Stimulated activated CD8-positive, alpha-beta memory T cell treated with anti-CD3 and anti-CD28 coated beads, Interleukin-4, amount 100 ng/mL, for 24 hours (primary cell): Measurements from ENCODE around the gene HLX.

Experiments
- DNase-seq: peaks from one replicate; pipeline ENCODE4 v3.0.0-alpha.2; 2020; ENCODE audit warnings: low read depth

HLX gene

DNA sequence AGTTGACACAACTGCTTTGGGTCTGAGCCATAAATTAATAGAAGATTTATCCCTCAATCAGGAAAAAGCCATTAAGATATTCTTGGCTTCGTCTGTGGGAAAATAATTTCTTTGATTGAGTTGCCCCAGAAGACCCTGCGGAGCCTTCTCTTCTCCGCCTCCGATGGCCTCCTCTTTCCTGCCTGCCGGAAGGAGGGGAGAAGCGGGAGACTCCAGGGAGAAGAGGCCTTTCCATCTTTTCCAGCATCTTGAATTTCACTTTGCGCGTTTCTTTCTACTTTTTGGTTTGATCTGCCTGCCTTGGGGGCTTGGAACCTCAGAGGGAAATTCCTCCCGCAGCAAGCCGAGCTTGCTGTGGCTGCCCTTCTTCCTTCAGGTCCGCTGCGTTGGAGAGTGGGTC is 16.8 kb downstream of the HLX start:
- no peak for DNase-seq

DNA sequence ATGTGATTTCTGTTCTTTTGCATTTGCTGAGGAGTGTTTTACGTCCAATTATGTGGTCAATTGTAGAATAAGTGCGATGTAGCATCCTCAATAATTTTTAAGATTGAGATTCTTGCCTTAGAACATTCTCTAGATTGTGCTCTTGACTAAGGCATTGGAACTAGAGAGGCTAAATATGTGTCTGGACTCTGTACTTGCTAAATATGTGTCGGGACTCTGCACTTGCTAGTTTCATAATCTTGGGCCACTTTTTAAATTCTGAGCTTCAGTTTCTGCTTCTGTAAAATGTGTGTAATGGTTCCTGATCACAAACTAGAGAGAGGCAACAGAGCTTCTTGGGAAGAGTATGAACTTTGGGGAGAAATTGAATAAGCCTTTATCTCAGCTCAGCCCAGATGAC is 21.6 kb downstream of the HLX start:
- DNase-seq = no peak

DNA sequence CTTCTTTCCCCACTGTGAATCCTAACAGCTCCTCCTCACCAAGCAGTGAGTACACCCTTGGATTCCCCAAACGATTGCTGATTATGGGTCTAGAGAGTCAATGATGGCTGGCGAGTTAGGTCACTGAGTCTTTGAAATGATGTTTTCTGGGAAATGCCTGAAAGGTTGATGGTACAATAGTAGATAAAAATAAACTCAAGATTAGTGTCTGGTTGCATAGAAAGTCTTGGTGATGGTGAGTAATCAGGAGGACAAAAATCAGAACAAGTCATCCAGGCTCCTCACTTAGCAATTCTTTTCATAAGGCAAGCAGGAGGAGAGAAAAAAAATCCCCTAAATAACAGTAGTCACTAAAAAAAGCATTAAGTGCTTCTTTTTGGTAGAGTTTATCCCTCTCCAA is 22.6 kb downstream of the HLX start:
- DNase-seq = no peak

DNA sequence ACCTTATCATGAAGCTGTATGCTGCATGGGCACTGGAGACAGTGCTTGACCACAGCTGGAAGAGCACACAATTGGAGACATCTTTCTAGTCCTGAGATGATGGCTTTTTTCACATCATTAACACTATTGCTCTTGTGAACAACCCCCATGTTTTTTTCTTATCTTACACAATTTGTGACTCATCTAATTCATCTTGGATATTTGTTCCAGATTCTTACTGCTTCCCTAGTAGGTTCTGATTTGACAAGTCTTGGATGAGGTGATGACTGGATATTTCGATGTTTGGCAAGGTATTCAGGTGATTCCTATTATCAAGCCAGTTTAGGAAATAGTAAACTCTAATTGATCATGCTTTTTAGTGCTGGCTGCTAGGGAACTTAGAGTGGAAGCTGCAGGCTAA is 23.7 kb downstream of the HLX start:
- no peak for DNase-seq

DNA sequence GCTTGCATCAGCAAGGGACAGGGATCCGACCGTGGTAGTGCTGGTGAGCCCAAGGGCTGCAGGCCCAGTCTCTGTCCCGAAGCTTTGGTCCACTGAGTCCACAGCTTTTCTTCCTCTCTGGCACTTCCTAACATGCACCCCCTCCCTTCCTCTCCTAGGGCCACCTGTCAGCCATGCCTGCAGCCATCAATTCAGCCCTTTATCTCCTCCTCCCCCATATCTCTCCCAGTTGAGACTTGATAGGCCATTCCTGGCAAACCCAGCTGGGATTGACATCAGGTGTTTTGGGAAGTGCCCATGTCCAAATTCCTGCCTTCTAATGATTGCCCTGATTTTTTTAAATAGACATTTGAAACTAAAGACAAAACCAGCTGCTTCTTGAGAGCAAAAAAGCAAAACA is 25.6 kb downstream of the HLX start:
- no peak for DNase-seq

DNA sequence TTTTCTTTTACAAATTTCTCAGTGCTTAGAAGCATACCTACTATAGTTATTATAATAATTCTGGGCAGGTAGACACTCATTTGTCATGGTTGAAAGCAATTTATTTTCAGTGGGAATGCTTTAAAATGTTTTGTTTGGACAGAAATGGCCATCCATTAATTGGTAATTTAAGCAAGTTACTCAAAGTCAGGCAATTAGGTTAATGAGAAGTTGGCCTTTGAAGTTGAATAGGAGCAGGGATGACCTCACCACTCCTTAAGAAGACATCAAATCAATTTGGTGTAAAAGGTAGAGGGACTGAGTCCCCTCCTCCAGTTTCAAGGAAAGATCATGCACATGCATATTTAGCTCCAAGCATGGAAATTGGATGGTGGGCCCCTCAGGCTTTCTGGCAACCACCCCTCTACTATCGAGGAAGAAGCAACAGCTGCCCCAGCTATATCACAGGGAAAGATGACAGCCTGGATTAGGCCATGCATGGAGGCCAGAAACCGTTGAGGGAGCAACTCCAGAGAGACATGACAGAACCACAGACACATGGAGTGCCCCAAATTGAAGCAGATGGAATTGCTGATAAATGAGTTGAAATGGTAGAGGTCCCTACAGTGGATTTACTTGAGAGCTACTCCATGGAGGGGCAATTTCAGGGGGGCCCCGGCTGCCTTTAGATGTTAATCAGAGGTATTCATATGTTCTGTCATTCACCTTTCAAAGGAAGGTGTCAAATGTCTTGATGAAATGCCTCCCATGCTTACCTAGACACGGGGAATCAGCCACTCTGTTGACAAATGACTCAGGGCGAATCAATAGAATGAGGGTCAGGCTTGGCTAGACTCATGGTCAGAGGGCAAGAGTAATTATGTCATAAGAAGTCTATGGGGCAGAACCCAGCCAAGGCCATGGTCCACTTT is 26.7 kb downstream of the HLX start:
- DNase-seq = no peak

DNA sequence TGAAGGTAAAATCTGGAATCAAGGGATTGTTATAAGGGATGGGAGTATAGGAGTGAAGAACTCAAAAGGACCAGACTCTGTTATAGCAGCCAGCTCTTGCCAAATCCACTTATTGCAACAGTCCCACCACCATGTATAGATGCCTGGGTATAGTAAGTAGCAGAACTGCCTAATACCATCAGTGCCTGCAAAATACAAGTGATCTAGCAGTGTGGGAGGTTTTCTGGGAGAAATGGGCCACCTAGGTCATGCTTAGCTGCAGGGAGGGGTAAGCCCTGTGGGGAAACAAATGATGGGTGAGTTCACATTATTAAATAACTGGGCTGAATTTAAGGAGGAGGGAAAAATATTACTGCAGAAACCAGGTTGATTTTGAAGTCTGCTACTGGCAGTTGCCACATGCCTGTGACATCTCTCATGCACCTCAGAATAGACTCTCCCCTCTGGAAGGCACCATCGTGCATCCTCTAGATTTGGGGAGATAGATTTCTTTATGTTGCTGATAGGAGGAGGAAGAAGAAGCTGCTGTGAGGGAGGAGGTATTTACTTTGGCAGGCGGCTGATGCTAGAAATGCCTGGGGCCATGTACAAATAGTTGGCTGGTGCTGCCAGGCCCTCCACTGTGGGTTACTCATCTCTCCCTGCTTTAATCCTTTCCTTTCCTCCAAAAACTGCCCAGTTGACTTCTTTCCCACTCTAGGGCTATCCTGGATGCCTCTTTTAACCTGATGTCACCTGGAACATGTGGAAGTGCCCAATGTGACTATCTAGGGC is 27.5 kb downstream of the HLX start:
- no peak for DNase-seq

DNA sequence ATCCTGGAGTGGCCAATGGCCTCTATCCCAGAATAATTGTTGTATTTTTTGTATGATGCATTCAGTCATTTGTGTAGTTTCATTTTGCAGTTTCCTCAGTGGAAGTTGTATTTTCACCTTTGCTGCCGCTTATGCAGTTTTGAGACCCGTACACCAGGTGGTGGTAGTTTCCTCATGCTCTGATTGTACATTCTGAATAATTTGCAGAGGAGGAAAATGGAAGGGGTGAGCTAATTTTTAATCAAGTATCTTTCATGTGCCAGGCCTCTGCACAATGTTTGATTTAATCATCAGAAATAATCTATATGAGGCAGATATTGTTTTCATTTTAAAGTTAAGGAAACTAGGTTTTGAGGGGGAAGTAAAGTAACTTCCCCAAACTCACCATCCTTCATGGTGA is 29.5 kb downstream of the HLX start:
- no peak for DNase-seq

DNA sequence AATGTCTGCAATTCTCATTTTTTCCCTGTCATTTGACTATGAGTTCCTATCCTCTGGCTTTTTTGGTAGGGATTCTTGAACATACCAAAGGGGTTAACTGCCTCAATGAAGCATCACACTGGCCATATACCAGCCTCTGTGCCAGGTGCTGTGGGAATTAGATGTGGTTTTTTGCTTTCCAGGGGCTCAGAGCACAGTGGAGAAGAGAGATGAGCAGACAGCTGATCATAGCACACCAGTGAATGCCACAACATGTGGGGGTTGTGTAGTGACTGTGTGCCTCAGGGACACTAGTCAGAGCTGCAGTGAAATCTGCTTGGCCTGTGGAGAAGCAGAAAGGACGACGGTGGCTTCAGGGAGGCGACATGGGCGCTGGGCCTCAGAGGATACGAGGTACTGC is 30.8 kb downstream of the HLX start:
- no peak for DNase-seq

DNA sequence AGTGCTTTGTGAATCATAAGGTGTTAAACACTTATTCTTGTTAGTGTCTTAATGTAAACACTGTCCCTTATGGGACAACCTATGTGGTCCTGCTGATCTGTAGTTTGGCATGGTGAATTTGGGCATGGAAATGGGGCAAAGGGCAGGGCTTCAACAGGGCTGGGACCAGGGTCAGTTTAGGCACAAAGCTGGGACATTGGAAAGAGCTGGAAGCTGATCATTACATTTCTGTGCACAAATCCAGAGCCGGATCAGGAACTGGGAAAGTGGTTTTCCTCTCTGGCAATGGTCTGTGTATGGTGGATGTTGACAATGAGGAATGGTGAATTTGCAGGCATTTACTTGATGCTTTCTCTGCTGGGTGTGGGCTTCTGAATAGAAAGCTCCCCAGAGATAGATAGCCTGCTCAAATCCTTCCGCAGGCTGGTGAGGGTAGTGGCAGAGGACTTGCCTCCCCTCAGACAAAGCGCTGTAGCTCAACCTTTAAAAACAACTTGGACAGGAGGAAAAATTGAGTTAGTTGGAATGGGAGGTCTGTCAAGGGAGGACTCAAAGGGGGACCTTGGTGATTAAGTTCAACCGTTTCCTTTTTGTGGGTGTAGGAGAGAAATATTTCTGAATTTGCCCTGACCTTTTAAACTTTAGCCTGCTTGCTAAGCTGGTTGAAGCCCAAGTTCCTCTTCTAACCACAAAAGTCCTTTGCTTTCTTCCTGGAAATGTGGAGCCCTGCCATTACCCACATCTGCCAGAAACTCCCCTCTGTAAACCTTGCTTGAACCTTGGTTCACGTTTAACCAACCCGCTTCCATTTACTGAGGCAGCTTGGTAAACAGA is 35.3 kb downstream of the HLX start:
- no peak for DNase-seq

DNA sequence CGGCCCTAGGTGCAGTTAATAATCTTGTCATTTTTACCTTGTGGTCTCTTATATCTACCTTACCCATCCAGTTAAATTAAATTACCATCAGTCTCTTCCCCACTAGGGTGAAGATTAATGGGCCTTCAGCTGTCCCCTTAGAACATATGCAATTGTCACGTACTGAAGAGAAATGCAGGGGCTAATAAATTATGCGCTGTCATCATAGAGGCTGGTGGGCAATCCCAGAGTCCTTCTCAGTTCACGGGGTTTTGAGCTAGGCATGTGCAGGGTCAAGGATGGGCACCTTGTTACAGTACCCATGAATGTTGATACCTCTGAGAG is 35.8 kb downstream of the HLX start:
- DNase-seq = no peak

DNA sequence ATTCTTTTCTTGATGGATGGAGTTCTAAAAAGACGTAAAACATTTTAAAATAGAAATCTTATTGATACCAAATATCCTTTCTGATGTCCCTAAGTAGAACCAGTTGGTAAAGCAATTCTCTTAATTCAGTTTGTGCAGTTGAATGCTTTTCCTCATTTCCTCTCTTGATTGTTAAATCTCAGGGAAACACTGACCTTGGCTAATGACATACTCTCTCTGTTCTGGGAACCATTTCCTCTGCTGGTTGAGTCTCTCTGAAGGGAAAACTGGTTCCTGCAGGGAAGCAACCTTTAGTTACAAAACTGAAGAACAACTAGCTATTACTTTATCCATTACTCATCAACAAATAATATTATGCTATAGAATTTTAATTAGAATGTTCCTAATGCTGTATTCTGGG is 36.7 kb downstream of the HLX start:
- DNase-seq = no peak

DNA sequence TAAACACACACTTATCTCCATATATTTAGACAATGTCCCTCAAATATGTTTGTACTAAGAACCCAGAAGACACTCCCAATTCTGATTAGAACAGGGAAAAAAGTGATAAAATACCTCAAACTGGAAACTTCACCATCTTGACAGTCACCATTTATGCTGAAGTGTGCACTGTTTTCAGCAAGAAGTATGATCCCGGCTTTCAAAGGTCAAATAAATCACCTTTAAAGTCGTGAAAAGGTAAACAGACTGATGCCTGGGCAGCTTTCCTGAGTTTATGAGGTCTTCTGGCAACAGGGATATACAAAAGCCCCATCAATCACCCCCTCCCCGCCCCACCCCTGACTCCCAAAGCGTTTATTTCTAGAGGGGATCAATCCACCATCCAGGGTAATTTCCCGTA is 37.9 kb downstream of the HLX start:
- DNase-seq = no peak

DNA sequence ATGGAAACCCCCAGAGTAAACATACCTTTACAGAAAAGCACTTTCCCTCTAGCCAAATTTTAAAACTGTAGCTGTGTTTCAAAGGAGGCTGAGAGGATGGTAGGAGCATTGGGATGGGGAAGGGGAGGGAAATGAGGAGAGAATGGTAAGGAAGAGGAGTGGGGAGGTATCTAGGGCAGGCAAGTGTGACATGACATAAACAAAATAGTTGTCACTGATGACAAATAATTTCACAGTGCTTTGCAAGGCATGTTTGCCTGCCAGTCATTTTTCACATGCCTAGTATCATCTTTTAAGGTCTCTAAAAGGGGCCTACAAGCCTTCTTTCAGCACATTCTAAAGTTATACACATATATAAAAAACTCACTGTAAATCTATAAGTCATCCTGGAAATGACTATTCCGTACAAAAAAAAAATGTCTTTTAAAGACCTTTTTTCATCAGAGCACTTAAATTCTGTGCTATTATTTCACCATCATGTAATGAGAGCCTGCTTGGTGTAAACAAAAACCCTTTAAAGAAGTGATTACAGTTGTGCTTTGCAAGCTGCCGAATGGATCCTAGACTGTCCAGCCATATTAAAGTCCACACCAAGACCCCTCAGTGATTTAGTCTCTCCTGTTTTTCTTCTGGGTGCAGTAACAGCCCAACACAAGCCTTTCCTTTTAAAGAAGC is 38.4 kb downstream of the HLX start:
- DNase-seq = no peak

DNA sequence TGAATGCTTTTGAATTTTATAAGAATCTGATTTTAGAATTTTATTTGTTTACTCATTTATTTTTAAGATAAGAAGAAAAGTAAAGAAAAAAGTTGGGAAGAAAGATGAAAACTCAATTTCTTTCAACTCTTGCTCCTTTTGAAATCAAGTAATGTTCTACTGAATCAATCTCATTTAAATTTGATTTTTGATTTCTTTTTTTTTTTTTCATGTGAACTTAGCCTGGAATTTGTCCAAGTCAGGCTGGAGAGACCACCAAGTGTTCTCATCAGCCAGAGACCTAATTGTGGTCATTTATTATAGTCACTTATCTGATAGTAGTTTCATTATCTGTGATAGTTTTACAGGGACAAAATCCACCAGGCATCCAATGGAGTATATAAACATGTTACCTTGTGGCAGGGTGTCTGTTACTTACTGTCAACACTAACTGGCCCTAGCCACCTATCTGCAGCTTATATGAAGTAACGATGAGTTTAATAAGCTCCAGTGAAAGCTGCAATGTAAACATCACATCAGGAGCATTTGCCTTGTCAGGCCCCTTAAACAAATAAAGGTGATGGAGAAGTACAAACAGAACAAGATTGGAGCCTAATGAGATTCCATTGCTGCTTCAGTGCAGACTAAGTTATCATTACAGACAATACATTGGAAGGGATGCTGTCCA is 39.2 kb downstream of the HLX start:
- no peak for DNase-seq

DNA sequence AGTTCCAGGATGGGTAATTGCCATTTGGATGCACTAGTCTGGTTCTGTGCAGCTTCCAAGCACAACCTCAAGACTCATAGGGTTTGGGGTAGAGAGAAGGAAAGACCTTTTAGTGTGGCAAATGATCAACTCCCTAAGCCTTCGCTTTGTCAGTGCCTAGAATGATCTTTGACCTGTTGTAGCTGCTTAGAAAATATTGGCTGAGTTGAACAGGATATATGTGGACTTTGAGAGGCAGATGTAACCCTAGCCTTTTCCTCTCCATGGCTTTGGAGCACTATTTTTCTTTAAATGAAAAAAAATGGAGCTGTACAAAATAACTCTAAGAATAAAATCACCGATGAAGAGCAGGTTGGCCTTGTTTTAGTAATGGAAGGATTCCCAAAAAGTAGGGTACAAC is 41.7 kb downstream of the HLX start:
- no peak for DNase-seq

DNA sequence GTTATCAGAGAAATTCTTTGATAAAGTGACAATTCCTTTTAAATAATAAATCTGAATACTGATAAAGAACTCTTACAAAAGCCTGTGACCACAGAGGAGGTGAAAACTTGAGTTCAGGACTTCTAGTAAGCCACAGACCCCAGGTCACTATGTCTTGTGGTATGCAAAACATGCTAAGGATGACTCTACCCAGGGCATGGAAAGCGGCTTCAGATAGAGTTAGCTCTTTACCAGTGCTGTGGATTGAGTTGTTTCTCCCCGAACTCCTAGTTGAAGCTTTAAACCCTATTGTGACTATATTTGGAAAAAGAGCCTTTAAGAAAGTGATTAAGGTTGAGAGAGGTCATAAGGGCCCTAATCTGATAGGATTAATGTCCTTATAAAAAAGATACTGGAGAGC is 42.3 kb downstream of the HLX start:
- DNase-seq = no peak

DNA sequence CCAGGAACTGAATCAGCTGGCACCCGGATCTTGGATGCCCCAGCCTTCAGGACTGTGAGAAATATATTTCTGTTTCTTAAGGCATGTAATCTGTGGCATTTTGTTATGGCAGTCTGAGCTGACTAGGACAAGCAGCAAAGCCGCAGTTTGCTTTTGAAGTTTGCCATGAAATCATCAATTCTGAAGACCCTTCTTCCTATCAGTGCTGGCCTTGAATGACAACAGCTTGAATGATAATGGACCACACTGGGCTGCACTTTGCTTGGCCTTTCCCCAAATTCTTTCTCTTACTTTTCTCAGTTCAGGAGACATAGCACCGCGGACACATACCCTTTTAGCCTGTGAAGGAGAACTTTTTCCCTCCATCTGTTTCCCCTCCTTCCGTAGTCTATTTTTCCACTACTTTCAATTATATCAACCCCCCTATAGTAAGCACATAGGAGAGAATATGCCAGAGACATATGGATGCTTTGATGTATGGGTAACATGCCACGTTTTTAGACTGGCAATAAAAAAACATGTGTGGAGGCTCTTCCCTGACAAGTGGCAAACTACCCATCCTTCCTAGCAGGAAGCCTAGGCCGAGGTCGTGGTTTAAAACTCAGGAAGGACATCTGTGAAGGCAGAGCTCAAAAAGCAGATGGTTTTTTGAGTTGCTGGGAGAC is 42.9 kb downstream of the HLX start:
- no peak for DNase-seq

DNA sequence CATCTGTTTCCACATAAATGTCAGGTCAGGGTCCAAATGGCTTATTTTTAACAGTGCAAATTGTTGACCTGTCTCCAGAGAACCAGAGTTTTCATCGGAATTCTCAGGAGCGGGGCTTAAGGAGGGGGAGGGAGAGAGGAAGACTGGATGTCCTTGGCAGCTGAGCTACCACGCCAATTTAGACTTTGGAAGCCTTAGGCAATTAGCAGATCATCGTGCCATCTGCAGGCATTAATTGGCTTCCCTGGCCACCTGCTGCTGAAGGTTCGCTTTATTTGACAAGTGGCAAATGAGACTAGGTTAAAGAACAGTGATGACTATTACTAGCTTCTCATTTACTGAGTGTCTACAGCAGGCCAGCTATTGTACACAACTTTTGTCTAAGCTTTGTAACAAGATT is 43.7 kb downstream of the HLX start:
- DNase-seq = no peak

DNA sequence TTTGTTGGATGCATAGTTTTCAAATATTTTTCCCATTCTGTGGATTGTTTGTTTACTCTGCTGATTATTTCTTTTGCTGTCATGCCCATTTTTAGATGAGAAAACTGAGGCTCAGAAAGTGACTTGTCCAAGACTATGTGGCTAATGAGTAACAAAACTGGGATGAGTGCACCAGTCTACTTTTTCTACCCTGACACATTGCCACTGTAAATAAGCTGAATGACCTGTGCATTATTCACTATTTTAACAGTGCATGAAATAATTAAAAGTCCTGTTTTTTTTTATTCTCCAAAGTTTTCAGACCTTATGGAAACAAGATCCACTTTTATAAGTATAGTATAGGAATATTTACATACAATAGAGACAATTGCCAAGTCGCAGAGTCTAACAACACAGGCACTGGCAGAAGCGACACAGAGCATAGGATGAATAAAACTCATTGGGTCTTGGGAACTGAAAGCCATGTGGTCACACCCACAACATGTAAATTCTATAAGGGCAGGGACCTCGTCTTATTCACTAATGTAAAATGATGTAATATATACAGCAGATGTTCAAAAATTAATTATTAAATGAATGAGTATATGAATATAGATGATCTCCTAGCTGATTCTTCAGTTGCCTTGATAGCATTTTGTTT is 45.2 kb downstream of the HLX start:
- no peak for DNase-seq

DNA sequence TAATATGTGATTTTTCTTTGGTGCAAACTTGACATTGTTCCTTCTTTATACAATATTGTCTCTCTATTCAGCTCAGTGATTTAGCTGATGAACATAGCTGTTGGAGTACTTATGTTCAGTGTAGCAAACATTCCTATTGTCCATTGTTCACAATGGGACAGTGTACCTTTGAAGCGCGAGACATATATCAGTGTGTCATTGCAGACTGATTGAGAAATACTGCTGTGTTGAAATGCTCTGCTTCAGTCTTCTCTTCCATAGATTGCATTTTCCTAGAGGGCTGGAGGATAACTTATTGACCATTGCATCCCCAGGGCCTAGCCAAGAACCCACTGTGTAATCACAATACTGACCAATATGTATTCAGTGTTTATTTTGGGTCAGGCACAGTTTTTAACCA is 46.5 kb downstream of the HLX start:
- no peak for DNase-seq
